Omental fat pad (tissue), 4 donors: Measurements from ENCODE around the gene THOC5. TPM values are rescaled to one million over a fixed set of nuclear protein-coding genes. Genes with fewer than 3 reads are reported as not detected.

Experiments
- ATAC-seq: fragments of 150-250 bp; one replicate; pipeline ENCODE4 v1.9.1; 2016; ENCODE audit warnings: mild to moderate bottlenecking, moderate library complexity; ENCODE audit not compliant: low FRiP score
- DNase-seq: peaks from one replicate; pipeline ENCODE4 v3.0.0-alpha.2; 2019; ENCODE audit warnings: low spot score
- total RNA-seq, 4 donors: library from RNA; depleted of rRNA; stranded (reverse); fragments of >200 nt; gene quantifications; one replicate each; pipeline ENCODE4 v1.1.0, GENCODE V29; 2016
- TF ChIP-seq, protein P1 (sequence below), 3 donors: fragments of 450-650 bp; IDR thresholded peaks; one replicate each; pipeline ENCODE4 v1.5.1; 2016 to 2017; ENCODE audit warnings: antibody characterized with exemption in 3 of 3, mild to moderate bottlenecking in 3 of 3, moderate library complexity in 2 of 3

THOC5 gene
- total RNA-seq, 4 donors from 2014 or later, result 21.0 to 54.2 (median 29.4) TPM

DNA sequence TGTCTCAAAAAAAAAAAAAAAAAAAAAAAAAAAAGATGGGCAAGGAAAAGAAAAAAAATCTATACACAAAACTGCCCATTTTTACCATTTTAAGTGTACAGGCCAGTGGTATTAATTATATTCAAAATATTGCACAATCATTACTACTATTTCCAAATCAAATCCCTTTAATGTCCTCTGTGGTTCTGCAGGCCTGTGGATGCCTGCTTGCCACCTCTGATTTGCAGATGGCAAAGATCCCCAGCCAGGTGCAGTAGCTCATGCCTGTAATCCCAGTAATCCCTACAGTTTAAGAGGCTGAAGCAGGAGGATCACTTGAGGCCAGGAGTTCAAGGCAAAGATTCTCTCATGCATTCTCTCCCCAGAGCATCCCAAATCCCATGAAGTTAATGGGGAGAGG, 95.0 kb downstream of the THOC5 start:
- ATAC-seq, result no peak
- DNase-seq, result no peak
- TF ChIP-seq, protein P1, sequence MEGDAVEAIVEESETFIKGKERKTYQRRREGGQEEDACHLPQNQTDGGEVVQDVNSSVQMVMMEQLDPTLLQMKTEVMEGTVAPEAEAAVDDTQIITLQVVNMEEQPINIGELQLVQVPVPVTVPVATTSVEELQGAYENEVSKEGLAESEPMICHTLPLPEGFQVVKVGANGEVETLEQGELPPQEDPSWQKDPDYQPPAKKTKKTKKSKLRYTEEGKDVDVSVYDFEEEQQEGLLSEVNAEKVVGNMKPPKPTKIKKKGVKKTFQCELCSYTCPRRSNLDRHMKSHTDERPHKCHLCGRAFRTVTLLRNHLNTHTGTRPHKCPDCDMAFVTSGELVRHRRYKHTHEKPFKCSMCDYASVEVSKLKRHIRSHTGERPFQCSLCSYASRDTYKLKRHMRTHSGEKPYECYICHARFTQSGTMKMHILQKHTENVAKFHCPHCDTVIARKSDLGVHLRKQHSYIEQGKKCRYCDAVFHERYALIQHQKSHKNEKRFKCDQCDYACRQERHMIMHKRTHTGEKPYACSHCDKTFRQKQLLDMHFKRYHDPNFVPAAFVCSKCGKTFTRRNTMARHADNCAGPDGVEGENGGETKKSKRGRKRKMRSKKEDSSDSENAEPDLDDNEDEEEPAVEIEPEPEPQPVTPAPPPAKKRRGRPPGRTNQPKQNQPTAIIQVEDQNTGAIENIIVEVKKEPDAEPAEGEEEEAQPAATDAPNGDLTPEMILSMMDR (IDR thresholded peaks at IDR 0.05), result no peak

GRCh38 chr22:29457730-29458129, 95.8 kb downstream of the THOC5 start:
- TF ChIP-seq, protein P1 (IDR thresholded peaks at IDR 0.05), result no peak
- ATAC-seq (no peak), DNase-seq (no peak)

- DNase-seq (no peak), ATAC-seq (no peak)
- TF ChIP-seq, protein P1 (IDR thresholded peaks at IDR 0.05), result no peak
Observed at GRCh38 chr22:29456211-29456671, 97.3 kb downstream of the THOC5 start.

Other genes starting within 250 kb of the THOC5 start
- 10 to 100 TPM; 13.4 to 29.0 (median 22.7) TPM for gene GAS2L1, start 247.1 kb downstream of the THOC5 start, total RNA-seq
- gene RASL10A, start 238.1 kb downstream of the THOC5 start, total RNA-seq, result 1 to 10 TPM in 2 of 4 donors, under 1 TPM in 1, not detected in 1; 0.56 to 2.6 (median 1.5) TPM
- 10 to 100 TPM; 58.0 to 77.3 (median 75.3) TPM for gene AP1B1, start 165.2 kb downstream of the THOC5 start, total RNA-seq
- gene RFPL1, start 115.2 kb downstream of the THOC5 start, total RNA-seq, result not detected
- 1 to 10 TPM in 1 of 4 donors, under 1 TPM in 3; 0.32 to 1.4 (median 0.42) TPM for gene NEFH, start 73.5 kb downstream of the THOC5 start, total RNA-seq
- gene NIPSNAP1, start 27.4 kb upstream of the THOC5 start, total RNA-seq, result 10 to 100 TPM in 2 of 4 donors, 1 to 10 TPM in 2; 5.5 to 16.4 (median 10.3) TPM
- gene NF2, start 49.9 kb upstream of the THOC5 start, total RNA-seq, result 10 to 100 TPM; 26.6 to 35.2 (median 32.9) TPM
- gene CABP7, start 166.2 kb upstream of the THOC5 start, total RNA-seq, result under 1 TPM in 2 of 4 donors, not detected in 2; 0.13 to 0.19 TPM
- gene ZMAT5, start 213.2 kb upstream of the THOC5 start, total RNA-seq, result 10 to 100 TPM in 3 of 4 donors, 1 to 10 TPM in 1; 8.3 to 23.0 (median 16.9) TPM
- 10 to 100 TPM; 47.3 to 73.6 (median 65.4) TPM for gene UQCR10, start 213.6 kb upstream of the THOC5 start, total RNA-seq